Ishikawa (cell line): Measurements from ENCODE around the gene SLC51B.

Experiments
- CEBPB ChIP-seq: IDR thresholded peaks from 2 replicates; pipeline ENCODE4 v1.6.1; 2012
- CREB1 ChIP-seq: IDR thresholded peaks from 2 replicates; pipeline ENCODE4 v1.6.1; 2012; ENCODE audit warnings: low read depth
- EGR1 ChIP-seq: IDR thresholded peaks from 2 replicates; pipeline ENCODE4 v1.6.1; 2012
- EP300 ChIP-seq: IDR thresholded peaks from 2 replicates; pipeline ENCODE4 v1.6.1; 2012; ENCODE audit warnings: borderline replicate concordance
- FOXM1 ChIP-seq: IDR thresholded peaks from 2 replicates; pipeline ENCODE4 v1.6.1; 2012; ENCODE audit warnings: low read depth, borderline replicate concordance
- NFIC ChIP-seq: IDR thresholded peaks from 2 replicates; pipeline ENCODE4 v1.6.1; 2012
- RAD21 ChIP-seq: IDR thresholded peaks from 2 replicates; pipeline ENCODE4 v1.6.1; 2012; ENCODE audit warnings: low read depth
- REST ChIP-seq: IDR thresholded peaks from 2 replicates; pipeline ENCODE4 v1.6.1; 2012; ENCODE audit warnings: low read depth, mild to moderate bottlenecking
- TAF1 ChIP-seq: IDR thresholded peaks from 2 replicates; pipeline ENCODE4 v1.6.1; 2012; ENCODE audit warnings: low read depth, mild to moderate bottlenecking
- TCF12 ChIP-seq: IDR thresholded peaks from 2 replicates; pipeline ENCODE4 v1.6.1; 2012; ENCODE audit warnings: low read depth
- TEAD4 ChIP-seq: IDR thresholded peaks from 2 replicates; pipeline ENCODE4 v1.6.1; 2012
- YY1 ChIP-seq: IDR thresholded peaks from 2 replicates; pipeline ENCODE4 v1.6.1; 2012; ENCODE audit warnings: low read depth
- ZBTB7A ChIP-seq: IDR thresholded peaks from 2 replicates; pipeline ENCODE4 v1.6.1; 2012; ENCODE audit warnings: low read depth
- TF ChIP-seq, protein P1 (sequence below): IDR thresholded peaks from 2 replicates; pipeline ENCODE4 v1.6.1; 2012
- TF ChIP-seq, protein P2 (sequence below): IDR thresholded peaks from 2 replicates; pipeline ENCODE4 v1.6.1; 2012

Gene SLC51B

GRCh38 chr15:65069179-65069578 is 24.0 kb downstream of the SLC51B start:
- TF ChIP-seq, protein P1, sequence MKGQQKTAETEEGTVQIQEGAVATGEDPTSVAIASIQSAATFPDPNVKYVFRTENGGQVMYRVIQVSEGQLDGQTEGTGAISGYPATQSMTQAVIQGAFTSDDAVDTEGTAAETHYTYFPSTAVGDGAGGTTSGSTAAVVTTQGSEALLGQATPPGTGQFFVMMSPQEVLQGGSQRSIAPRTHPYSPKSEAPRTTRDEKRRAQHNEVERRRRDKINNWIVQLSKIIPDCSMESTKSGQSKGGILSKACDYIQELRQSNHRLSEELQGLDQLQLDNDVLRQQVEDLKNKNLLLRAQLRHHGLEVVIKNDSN: no peak
- no peak for TF ChIP-seq RAD21
- TF ChIP-seq, protein P2, sequence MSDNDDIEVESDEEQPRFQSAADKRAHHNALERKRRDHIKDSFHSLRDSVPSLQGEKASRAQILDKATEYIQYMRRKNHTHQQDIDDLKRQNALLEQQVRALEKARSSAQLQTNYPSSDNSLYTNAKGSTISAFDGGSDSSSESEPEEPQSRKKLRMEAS: no peak
- TF ChIP-seq TEAD4: no peak

- TF ChIP-seq YY1: no peak
- TF ChIP-seq ZBTB7A: no peak
- TF ChIP-seq, protein P2: no peak
- TF ChIP-seq EGR1: no peak
- TF ChIP-seq, protein P1: no peak
- TF ChIP-seq RAD21: no peak
- no peak for TF ChIP-seq NFIC
- no peak for TF ChIP-seq TEAD4
- TF ChIP-seq EP300: no peak
- TF ChIP-seq TAF1: no peak
- TF ChIP-seq CREB1: no peak
- no peak for TF ChIP-seq CEBPB
- no peak for TF ChIP-seq FOXM1
- TF ChIP-seq TCF12: no peak
- TF ChIP-seq REST: no peak
These were observed 24.8 kb downstream of the SLC51B start for GRCh38 chr15:65069779-65070546.

GRCh38 chr15:65071381-65071811 is 26.2 kb downstream of the SLC51B start:
- TF ChIP-seq EGR1: no peak
- no peak for TF ChIP-seq FOXM1
- no peak for TF ChIP-seq TAF1
- TF ChIP-seq ZBTB7A: no peak
- no peak for TF ChIP-seq CEBPB
- no peak for TF ChIP-seq TEAD4
- TF ChIP-seq, protein P2: no peak
- TF ChIP-seq TCF12: no peak
- TF ChIP-seq YY1: no peak
- TF ChIP-seq NFIC: no peak
- no peak for TF ChIP-seq EP300
- TF ChIP-seq RAD21: no peak
- no peak for TF ChIP-seq REST
- TF ChIP-seq, protein P1: no peak
- TF ChIP-seq CREB1: no peak

- no peak for TF ChIP-seq TEAD4
- no peak for TF ChIP-seq ZBTB7A
- TF ChIP-seq RAD21: no peak
- TF ChIP-seq TAF1: no peak
- TF ChIP-seq YY1: no peak
- TF ChIP-seq EP300: no peak
- no peak for TF ChIP-seq CREB1
These were observed 26.8 kb downstream of the SLC51B start for GRCh38 chr15:65072027-65072426.

DNA sequence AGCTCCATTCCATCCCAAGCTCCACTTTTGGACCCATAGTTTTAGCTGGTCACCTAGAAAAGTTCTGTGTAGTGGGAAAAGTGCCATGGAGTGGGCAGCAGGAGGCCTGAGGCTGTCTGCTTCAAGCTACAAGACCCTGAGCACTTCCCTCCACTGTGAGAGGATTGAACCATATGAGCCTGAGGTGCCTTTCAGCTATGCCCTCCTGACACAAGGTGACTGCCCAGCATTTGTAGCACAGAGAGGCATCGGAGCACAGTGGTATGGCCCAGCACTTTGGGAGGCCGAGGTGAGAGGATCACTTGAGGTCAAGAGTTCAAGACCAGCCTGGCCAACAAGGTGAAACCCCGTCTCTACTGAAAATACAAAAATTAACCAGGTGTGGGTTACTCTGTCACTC is 27.4 kb downstream of the SLC51B start:
- TF ChIP-seq YY1 (no peak), EGR1 (no peak), FOXM1 (no peak), REST (no peak), EP300 (no peak), CREB1 (no peak), TEAD4 (no peak), TAF1 (no peak), ZBTB7A (no peak), RAD21 (no peak)
- TF ChIP-seq, protein P2: no peak
- TF ChIP-seq, protein P1: no peak
